Measurements from ENCODE around the gene PXDN.

Gene PXDN

GRCh38 chr2:1687254-1687653, 57.1 kb downstream of the PXDN start:
- no peak overlapping the region for H3K4me3 ChIP-seq (ENCODE audit: low read length)

GRCh38 chr2:1686784-1687105, 57.6 kb downstream of the PXDN start:
- no peak overlapping the region for H3K27ac ChIP-seq (ENCODE audit: low read depth, low read length)

More at GRCh38 chr2:1687254-1687653, 57.1 kb downstream of the PXDN start:
- no peaks in the 10 kb centered on the region for H3K27me3 ChIP-seq (ENCODE audit: control insufficient read depth, low read length)
- H3K79me2 ChIP-seq (ENCODE audit: control insufficient read depth, low read length): no peaks in the 10 kb centered on the region
- H3K9me3 ChIP-seq (ENCODE audit: control insufficient read depth, insufficient read depth, low read length): peaks cover 5% of the 10 kb centered on the region; the same call in 1 of the 2 replicates
- H3K27ac ChIP-seq (ENCODE audit: low read depth, low read length): no peak overlapping the region
- H4K20me1 ChIP-seq (ENCODE audit: control insufficient read depth, insufficient read depth, low read depth, low read length): no peaks in the 10 kb centered on the region
- no peaks in the 10 kb centered on the region for H3K9me2 ChIP-seq (replicated peaks; ENCODE audit: control insufficient read depth, low read length)
- H3K4me2 ChIP-seq (ENCODE audit: low read length): no peak overlapping the region
- no peaks in the 10 kb centered on the region for H3F3A ChIP-seq (ENCODE audit: control insufficient read depth, insufficient read depth)
- H3K36me3 ChIP-seq (ENCODE audit: control insufficient read depth, low read length): no peaks in the 10 kb centered on the region
- no peak for TF ChIP-seq EZH2phosphoT487 (IDR thresholded peaks at IDR 0.05; ENCODE audit: borderline replicate concordance, low read length)
- TF ChIP-seq, protein P1, sequence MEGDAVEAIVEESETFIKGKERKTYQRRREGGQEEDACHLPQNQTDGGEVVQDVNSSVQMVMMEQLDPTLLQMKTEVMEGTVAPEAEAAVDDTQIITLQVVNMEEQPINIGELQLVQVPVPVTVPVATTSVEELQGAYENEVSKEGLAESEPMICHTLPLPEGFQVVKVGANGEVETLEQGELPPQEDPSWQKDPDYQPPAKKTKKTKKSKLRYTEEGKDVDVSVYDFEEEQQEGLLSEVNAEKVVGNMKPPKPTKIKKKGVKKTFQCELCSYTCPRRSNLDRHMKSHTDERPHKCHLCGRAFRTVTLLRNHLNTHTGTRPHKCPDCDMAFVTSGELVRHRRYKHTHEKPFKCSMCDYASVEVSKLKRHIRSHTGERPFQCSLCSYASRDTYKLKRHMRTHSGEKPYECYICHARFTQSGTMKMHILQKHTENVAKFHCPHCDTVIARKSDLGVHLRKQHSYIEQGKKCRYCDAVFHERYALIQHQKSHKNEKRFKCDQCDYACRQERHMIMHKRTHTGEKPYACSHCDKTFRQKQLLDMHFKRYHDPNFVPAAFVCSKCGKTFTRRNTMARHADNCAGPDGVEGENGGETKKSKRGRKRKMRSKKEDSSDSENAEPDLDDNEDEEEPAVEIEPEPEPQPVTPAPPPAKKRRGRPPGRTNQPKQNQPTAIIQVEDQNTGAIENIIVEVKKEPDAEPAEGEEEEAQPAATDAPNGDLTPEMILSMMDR (IDR thresholded peaks at IDR 0.05; ENCODE audit: low read depth, low read length, poor library complexity, severe bottlenecking): no peak
- H3K4me1 ChIP-seq (ENCODE audit: control insufficient read depth, low read length): no peaks in the 10 kb centered on the region

DNA sequence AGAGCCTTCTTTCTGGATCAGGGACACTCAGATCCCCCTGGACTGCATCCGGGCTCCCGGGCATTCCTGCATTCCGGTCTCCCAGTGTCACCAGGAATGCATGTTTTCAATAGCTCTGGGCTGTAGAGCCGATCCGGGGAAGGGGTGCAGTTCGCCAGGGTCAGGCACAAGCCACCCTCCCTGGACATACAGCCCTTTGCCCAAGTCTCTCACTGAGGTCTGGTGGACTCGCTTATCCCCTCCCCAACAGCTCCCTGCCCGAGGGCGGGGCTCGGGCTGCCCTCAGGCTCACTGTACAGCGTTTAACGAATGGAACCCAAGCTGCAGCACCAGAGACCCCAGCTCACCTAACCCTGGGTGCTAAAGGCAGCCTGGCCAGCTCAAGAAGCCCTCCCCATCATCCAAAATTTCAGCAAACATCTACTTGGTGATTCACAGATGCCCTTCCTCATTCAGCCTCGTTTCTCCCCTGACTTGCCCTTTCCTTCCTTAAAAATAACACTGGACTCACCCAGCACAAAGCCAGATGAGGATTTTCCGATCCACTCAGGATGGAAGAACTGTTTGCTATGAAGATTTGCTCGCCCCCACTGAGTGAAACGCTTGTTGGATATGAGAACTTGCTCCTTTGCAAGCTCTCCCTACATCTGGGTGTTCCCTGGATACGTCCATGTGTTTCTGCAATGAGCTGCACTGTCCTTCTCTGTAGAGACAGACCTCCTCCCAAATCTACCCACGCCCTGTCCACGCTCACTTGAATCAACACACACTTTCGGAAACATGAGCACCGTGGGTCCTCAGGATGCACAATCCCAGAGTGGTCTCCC, 58.1 kb downstream of the PXDN start:
- Histone ChIP-seq H3K79me2 (ENCODE audit: control insufficient read depth, low read length) (no peaks in the 10 kb centered on the region), H3K4me1 (ENCODE audit: control insufficient read depth, low read length) (no peaks in the 10 kb centered on the region), H3K4me2 (ENCODE audit: low read length) (no peak overlapping the region), H3K27ac (ENCODE audit: low read depth, low read length) (no peak overlapping the region), H3K4me3 (ENCODE audit: low read length) (no peak overlapping the region), H4K20me1 (ENCODE audit: control insufficient read depth, insufficient read depth, low read depth, low read length) (no peaks in the 10 kb centered on the region), H3K27me3 (ENCODE audit: control insufficient read depth, low read length) (no peaks in the 10 kb centered on the region), H3K9me2 (replicated peaks; ENCODE audit: control insufficient read depth, low read length) (no peaks in the 10 kb centered on the region), H3F3A (ENCODE audit: control insufficient read depth, insufficient read depth) (no peaks in the 10 kb centered on the region), H3K9me3 (ENCODE audit: control insufficient read depth, insufficient read depth, low read length) (peaks cover 5% of the 10 kb centered on the region; the same call in 1 of the 2 replicates), H3K36me3 (ENCODE audit: control insufficient read depth, low read length) (no peaks in the 10 kb centered on the region)
- TF ChIP-seq EZH2phosphoT487 (IDR thresholded peaks at IDR 0.05; ENCODE audit: borderline replicate concordance, low read length): no peak
- TF ChIP-seq, protein P1 (IDR thresholded peaks at IDR 0.05; ENCODE audit: low read depth, low read length, poor library complexity, severe bottlenecking): no peak

More at GRCh38 chr2:1686784-1687105, 57.6 kb downstream of the PXDN start:
- no peaks in the 10 kb centered on the region for H3K36me3 ChIP-seq (ENCODE audit: control insufficient read depth, low read length)
- peaks cover 5% of the 10 kb centered on the region; the same call in 1 of the 2 replicates for H3K9me3 ChIP-seq (ENCODE audit: control insufficient read depth, insufficient read depth, low read length)
- no peaks in the 10 kb centered on the region for H3K27me3 ChIP-seq (ENCODE audit: control insufficient read depth, low read length)
- no peaks in the 10 kb centered on the region for H4K20me1 ChIP-seq (ENCODE audit: control insufficient read depth, insufficient read depth, low read depth, low read length)
- H3F3A ChIP-seq (ENCODE audit: control insufficient read depth, insufficient read depth): no peaks in the 10 kb centered on the region
- H3K4me3 ChIP-seq (ENCODE audit: low read length): no peak overlapping the region
- H3K79me2 ChIP-seq (ENCODE audit: control insufficient read depth, low read length): no peaks in the 10 kb centered on the region
- no peaks in the 10 kb centered on the region for H3K9me2 ChIP-seq (replicated peaks; ENCODE audit: control insufficient read depth, low read length)
- H3K4me1 ChIP-seq (ENCODE audit: control insufficient read depth, low read length): no peaks in the 10 kb centered on the region
- H3K4me2 ChIP-seq (ENCODE audit: low read length): no peak overlapping the region
- TF ChIP-seq EZH2phosphoT487 (IDR thresholded peaks at IDR 0.05; ENCODE audit: borderline replicate concordance, low read length): no peak
- TF ChIP-seq, protein P1 (IDR thresholded peaks at IDR 0.05; ENCODE audit: low read depth, low read length, poor library complexity, severe bottlenecking): no peak

All from DOHH2 (cell line).